ENCODE results near the gene U2AF2. TPM values are rescaled to one million over a fixed set of nuclear protein-coding genes. Genes with fewer than 3 reads are reported as not detected.

Gene U2AF2
- polyA plus RNA-seq, 1 donor (not counting 4 experiments of a cell fraction or from before 2014, with no cell fraction given) = 109 TPM

DNA sequence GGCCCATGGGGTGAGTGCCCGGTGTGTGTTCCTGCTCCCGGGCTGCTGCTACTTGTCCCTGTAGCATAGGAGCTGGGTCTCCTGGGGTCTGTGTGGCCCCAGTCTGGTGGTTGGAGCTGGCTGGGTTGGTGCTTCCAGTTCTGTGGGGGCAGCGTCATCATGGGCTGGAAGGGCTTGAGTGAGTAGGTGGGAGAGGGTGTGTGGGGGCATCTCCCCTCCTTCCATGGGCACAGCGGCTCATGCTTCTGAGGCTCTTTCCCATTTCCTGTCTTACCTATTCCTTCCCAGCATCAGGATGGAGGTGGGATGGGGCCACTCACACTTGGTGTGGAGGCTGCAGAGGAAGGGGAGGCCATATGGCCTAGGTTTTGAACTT is 12.2 kb downstream of the U2AF2 start:
- H3K27me3 ChIP-seq (ENCODE audit: control insufficient read depth, extremely low read depth, insufficient read depth, low read length) = no peaks in the 10 kb centered on the region
- H3K79me2 ChIP-seq (ENCODE audit: control insufficient read depth, insufficient read depth, low read length) = peaks cover 90% of the 10 kb centered on the region
- peaks cover 54 to 55% of the 10 kb centered on the region in 2 experiments for H3K36me3 ChIP-seq (ENCODE audit: control insufficient read depth in 2 of 2, extremely low read depth in 1 of 2, insufficient read depth in 2 of 2, low read length in 2 of 2)
- TF ChIP-seq, protein P1, sequence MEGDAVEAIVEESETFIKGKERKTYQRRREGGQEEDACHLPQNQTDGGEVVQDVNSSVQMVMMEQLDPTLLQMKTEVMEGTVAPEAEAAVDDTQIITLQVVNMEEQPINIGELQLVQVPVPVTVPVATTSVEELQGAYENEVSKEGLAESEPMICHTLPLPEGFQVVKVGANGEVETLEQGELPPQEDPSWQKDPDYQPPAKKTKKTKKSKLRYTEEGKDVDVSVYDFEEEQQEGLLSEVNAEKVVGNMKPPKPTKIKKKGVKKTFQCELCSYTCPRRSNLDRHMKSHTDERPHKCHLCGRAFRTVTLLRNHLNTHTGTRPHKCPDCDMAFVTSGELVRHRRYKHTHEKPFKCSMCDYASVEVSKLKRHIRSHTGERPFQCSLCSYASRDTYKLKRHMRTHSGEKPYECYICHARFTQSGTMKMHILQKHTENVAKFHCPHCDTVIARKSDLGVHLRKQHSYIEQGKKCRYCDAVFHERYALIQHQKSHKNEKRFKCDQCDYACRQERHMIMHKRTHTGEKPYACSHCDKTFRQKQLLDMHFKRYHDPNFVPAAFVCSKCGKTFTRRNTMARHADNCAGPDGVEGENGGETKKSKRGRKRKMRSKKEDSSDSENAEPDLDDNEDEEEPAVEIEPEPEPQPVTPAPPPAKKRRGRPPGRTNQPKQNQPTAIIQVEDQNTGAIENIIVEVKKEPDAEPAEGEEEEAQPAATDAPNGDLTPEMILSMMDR (optimal IDR thresholded peaks at IDR 0.05 in 1 of 3, IDR thresholded peaks at IDR 0.05 in 1 of 3, conservative IDR thresholded peaks at IDR 0.05 in 1 of 3; ENCODE audit: extremely low read depth in 1 of 3, insufficient read depth in 2 of 3, low read length in 3 of 3) = no peak
- no peak for TF ChIP-seq EZH2 (IDR thresholded peaks at IDR 0.05; ENCODE audit: low read length)
- no peak overlapping the region for H3K4me3 ChIP-seq (ENCODE audit: control insufficient read depth in 2 of 3, extremely low read depth in 1 of 3, insufficient read depth in 2 of 3, low read depth in 1 of 3, low read length in 3 of 3)
- no peak overlapping the region for H3K4me2 ChIP-seq (ENCODE audit: control insufficient read depth, extremely low read depth, insufficient read depth, low read depth, low read length)
- peaks cover 2% of the 10 kb centered on the region for H3K9me1 ChIP-seq (ENCODE audit: control insufficient read depth, extremely low read depth, insufficient read depth, low read length)
- no peaks in the 10 kb centered on the region for H3K9me3 ChIP-seq (ENCODE audit: control insufficient read depth, low read depth, low read length)
- FAIRE-seq (no peak), DNase-seq (ENCODE audit: low read depth, low spot score) (no peak)
- H2AFZ ChIP-seq (ENCODE audit: control insufficient read depth, low read length) = no peak overlapping the region
- peaks cover 48% of the 10 kb centered on the region for H4K20me1 ChIP-seq (ENCODE audit: control insufficient read depth, extremely low read depth, insufficient read depth, low read length)
- H3K4me1 ChIP-seq (ENCODE audit: control insufficient read depth, extremely low read depth, insufficient read depth, low read length) = peaks cover 9% of the 10 kb centered on the region
- H3K9ac ChIP-seq (ENCODE audit: control insufficient read depth, extremely low read depth, insufficient read depth, low read length) = no peak overlapping the region
- no peak overlapping the region for H3K27ac ChIP-seq (ENCODE audit: control insufficient read depth, insufficient read depth, low read length)
- dilution Hi-C loops (cut with MboI; ENCODE audit: extremely low pct_ligation_motif_present, low sequenced_read_pairs) = no loop called here

DNA sequence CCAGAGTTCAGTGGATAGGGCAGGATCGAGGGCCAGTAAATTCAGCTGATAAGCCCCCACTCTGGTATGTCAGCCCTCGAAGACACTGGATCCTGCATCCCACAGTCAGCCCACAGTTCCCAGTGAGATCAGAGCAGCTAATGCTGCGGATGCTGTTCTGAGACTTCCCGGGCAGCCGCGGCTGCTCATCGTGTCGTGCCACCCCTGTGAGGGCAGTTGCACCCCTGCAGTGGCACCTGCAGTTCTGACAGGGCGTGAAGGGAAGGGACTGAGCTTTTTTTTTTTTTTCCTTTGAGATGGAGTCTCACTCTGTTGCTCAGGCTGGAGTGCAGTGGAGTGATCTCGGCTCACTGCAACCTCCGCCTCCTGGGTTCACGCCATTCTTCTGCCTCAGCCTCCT is 12.7 kb downstream of the U2AF2 start:
- H3K36me3 ChIP-seq (ENCODE audit: control insufficient read depth in 2 of 2, extremely low read depth in 1 of 2, insufficient read depth in 2 of 2, low read length in 2 of 2) = peaks cover 54 to 57% of the 10 kb centered on the region in 2 experiments
- no peak overlapping the region for H3K9ac ChIP-seq (ENCODE audit: control insufficient read depth, extremely low read depth, insufficient read depth, low read length)
- peaks cover 52% of the 10 kb centered on the region for H4K20me1 ChIP-seq (ENCODE audit: control insufficient read depth, extremely low read depth, insufficient read depth, low read length)
- no peak overlapping the region for H3K4me3 ChIP-seq (ENCODE audit: control insufficient read depth in 2 of 3, extremely low read depth in 1 of 3, insufficient read depth in 2 of 3, low read depth in 1 of 3, low read length in 3 of 3)
- FAIRE-seq = no peak
- no peak for DNase-seq (ENCODE audit: low read depth, low spot score)
- no peak overlapping the region for H3K27ac ChIP-seq (ENCODE audit: control insufficient read depth, insufficient read depth, low read length)
- H2AFZ ChIP-seq (ENCODE audit: control insufficient read depth, low read length) = no peak overlapping the region
- H3K79me2 ChIP-seq (ENCODE audit: control insufficient read depth, insufficient read depth, low read length) = peaks cover 91% of the 10 kb centered on the region
- peaks cover 2% of the 10 kb centered on the region for H3K9me1 ChIP-seq (ENCODE audit: control insufficient read depth, extremely low read depth, insufficient read depth, low read length)
- dilution Hi-C loops (cut with MboI; ENCODE audit: extremely low pct_ligation_motif_present, low sequenced_read_pairs) = no loop called here
- no peaks in the 10 kb centered on the region for H3K9me3 ChIP-seq (ENCODE audit: control insufficient read depth, low read depth, low read length)
- H3K4me1 ChIP-seq (ENCODE audit: control insufficient read depth, extremely low read depth, insufficient read depth, low read length) = peaks cover 9% of the 10 kb centered on the region
- TF ChIP-seq, protein P1 (optimal IDR thresholded peaks at IDR 0.05 in 1 of 3, IDR thresholded peaks at IDR 0.05 in 1 of 3, conservative IDR thresholded peaks at IDR 0.05 in 1 of 3; ENCODE audit: extremely low read depth in 1 of 3, insufficient read depth in 2 of 3, low read length in 3 of 3) = no peak
- TF ChIP-seq EZH2 (IDR thresholded peaks at IDR 0.05; ENCODE audit: low read length) = no peak
- no peak overlapping the region for H3K4me2 ChIP-seq (ENCODE audit: control insufficient read depth, extremely low read depth, insufficient read depth, low read depth, low read length)
- H3K27me3 ChIP-seq (ENCODE audit: control insufficient read depth, extremely low read depth, insufficient read depth, low read length) = no peaks in the 10 kb centered on the region

Measured in keratinocyte (primary cell).